DMS114 treated with DMSO at 0.1 percent for 48 hours (cell line): Measurements from ENCODE around the gene CDIP1.

ENCODE experiments used
- DNase-seq: peaks from one replicate; lab custom pipeline; 2025; ENCODE audit not compliant: unreplicated experiment; lab: John Stamatoyannopoulos, UW

Gene CDIP1

DNA sequence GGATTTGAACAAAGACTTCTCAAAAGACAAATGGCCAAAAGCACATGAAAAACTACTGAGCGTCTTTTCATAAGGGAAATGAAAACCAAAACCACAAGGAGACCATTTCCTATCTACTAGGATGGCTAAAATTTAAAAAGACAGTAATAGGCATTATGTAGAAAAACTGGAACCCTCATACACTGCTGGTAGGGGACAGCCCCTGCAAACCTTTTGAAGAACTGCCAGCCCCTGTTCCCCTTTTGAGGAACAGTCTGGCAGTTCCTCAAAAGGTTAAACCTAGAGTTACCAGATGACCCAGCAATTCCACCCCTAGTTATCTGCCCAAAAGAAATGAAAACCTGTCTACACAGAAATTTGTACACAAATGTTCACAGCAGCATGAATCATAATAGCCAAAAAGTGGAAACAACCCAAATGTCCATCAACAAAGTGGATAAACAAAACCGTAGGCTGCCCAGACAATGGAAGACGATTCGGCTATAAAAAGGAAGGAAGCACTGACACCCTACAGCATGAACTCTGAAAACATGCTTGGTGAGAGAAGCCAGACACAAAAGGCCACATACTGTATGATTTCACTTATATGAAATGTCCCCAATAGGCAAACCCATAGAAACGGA is 22.9 kb downstream of the CDIP1 start:
- no peak for DNase-seq

DNA sequence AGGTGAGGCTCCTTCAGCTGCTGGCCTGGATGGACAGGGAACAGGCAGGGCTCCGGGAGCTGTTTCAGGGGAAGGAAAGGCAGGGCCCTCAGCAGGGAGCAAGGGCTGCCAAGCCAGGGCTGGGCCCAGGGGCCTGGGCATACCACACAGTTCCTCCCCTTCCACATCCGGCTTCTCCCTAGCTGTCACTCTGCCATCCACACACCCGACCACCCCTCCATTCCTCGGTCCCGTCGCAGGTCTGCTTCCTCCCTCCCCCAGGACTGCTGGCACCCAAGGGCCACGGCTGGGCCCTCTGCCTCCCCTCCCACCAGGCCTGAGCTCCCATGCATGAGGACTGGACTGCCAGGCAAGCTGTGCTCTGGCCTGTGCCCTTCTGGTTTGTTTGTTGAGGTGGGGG is 24.0 kb downstream of the CDIP1 start:
- DNase-seq, result no peak

DNA sequence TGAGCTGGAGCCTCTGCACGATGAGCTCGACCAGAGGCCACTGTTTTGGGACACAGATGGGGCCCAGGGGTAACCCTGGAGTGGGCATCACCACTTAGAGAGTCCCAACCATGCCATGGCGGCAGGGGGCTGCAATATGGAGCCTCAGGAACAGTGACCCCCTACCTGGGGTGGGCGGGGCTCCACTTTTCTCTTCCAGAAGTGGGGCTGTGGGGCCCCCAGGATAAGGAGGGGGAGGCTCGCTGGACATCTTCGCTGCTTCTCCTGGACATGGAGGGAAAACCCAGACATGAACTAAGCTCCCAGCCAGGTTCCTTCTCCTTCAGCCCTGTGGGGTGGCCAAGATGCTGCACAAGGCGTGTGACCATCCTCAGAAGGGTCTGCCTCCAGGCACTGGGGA is 24.7 kb downstream of the CDIP1 start:
- DNase-seq, result no peak

DNA sequence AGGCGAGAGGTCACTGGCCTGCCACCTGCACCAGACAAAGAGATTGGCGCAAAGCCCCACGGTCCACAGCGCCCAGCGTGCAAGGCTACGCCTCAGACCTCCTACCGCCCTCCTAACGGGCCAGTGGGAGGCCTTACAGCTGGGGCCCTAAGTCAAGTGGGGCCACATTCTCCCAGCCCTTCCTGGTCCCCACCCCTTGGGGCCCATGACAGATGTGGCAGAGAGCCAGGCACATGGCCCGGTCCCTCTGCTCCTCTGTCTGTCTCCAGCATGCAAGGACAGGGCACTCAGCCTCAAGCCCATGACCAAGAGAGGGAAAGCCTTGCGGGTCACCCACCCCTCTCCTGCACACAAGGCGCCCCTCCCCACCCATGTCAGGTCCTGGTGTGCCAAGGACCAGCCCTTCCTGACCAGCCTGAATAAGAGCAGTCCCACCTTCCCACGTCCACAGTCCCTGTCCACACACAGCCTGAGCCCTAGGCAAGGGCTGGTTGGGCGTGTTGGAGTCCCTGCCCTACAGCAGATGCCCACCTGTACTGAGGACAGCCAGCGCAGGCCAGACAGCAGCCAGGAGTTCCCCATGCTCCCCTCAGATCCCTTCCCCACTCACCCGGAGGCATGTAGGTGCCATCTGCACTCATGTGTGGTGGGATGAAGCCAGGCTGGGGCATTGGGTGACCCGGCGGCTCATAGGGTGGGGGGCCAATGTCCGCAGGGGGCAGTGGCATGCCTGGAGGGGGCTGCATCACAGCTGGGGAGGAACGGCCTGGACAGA is 25.3 kb downstream of the CDIP1 start:
- no peak for DNase-seq

DNA sequence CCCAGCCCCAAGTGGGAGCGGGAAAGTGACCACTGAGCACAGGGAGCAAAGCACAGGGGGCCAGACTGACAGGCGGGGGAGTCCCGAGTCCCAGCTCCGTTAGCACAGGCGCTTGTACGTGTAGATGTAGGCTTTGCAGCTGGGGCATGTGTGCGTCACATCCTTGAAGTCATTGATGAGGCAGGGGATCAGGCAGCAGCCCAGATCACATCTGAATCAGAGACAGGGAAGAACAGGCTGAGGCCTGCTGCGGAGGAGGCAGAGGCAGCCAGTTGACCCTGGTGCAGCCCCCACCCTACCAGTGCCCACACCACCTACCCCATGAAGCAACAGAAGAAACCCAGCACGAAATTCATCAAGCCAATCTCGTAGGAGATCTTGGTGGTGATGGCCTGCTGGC is 26.1 kb downstream of the CDIP1 start:
- no peak for DNase-seq

DNA sequence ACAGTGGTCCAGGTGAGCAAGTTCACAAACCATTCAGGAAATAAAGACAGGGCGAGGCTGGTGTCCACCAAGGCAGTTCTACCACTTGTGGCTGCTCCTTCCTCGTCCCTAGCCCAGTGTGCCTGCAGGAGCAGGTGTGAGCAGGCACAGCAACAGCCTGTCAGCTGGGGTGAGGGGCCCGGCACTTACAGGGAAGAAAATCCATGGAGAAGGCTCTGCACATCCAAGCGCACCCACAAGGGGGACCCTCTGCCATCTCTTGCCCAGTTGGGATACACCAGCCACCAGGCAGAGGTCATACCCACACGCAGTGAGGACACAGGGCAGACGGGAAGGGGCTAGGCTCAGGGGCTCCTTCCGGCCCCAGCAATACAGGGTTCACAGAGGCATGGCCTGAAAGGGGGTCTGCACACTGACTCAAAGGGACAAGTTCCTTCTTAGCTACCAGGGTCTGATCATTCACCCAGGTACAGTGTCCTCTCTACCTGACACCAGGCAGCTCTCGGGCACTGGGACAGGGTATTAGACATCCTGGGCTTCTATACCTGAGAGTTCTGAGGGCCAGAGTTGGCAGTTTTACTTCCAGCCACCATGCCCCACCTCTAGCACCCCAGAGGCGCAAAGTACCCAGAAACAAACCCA is 27.0 kb downstream of the CDIP1 start:
- peak; percentile 19 for DNase-seq

DNA sequence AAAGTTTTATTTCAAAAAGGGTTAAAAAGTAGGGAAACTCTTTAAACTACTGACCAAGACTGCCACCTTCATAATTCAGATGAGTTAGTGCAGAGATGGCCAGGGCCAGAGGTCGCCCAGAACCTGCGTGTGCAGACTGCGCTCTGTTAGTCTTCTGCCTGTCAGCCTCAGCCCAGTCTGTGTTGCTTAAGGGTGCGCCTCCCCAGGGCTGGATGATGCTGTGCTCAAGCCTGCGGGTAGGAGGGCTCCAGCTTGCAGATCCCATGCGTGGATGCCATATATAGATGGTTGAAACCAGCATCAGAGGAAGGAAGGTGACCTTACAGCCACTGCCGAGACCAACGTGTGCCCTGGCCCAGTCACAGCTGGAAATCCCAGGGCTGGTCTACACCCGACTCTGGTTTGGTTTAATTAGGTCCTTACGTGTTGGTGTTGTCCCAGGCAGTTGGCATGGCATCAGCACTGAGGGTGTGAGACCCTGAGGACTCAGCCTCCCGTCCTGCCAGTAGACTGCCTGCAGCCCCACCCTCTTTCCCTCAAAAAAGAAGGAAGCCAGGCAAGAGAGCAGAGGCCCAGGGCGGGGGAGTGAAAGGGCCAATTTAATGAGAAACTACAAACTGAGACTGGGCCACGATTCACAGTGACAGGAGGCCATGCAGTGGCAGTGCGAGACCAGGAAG is 27.7 kb downstream of the CDIP1 start:
- no peak for DNase-seq

DNA sequence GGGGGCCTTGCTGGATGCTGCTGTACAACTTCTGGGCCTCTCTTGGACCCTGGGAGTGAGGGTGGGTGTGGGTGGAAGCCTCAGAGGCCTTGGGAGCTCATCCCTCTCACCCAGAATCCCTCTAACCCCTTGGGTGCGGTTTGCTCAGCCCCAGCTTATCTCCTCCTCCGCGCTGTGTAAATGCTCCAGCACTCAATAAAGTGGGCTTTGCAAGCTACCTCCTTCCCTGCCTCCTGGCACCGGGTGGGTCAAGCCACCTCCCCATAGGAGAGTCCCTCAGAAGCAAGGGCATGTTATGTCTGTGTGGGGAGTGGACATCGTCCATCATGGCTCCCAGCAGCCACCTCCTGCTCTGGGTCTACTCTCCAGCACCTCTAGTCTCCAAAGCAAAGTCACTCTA is 28.4 kb downstream of the CDIP1 start:
- DNase-seq, result no peak

DNA sequence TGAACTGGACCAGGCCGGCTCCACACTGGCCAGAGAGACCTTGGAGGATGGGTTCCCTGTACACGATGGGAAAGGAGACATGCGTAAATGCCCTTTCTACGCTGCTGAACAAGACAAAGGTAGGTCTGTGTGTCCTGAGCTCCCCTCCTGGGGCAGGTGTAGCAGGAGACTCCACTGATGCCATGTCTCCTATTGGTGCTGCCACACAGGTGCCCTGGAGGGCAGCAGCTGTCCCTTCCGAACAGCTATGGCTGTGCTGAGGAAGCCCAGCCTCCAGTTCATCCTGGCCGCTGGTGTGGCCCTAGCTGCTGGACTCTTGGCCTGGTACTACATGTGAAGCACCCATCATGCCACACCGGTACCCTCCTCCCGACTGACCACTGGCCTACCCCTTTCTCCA is 29.2 kb downstream of the CDIP1 start:
- DNase-seq, result no peak

DNA sequence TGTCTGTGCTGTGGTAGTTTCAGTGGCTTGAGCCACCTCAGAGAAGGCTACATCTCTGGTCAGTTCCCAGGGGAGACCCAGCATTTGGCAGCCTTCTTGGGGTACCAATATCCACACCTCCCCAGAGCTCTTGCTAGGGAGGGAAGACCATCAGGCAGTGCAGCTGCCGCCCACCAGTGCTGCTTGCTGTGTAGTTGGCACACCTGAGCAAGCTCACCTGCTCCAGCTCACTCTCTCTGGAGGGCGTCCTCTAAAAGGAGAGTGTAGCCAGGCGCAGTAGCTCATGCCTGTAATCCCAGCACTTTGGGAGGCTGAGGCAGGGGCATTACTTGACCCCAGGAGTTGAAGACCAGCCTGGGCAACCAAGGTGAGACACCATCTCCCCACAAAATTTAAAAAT is 29.8 kb downstream of the CDIP1 start:
- no peak for DNase-seq

DNA sequence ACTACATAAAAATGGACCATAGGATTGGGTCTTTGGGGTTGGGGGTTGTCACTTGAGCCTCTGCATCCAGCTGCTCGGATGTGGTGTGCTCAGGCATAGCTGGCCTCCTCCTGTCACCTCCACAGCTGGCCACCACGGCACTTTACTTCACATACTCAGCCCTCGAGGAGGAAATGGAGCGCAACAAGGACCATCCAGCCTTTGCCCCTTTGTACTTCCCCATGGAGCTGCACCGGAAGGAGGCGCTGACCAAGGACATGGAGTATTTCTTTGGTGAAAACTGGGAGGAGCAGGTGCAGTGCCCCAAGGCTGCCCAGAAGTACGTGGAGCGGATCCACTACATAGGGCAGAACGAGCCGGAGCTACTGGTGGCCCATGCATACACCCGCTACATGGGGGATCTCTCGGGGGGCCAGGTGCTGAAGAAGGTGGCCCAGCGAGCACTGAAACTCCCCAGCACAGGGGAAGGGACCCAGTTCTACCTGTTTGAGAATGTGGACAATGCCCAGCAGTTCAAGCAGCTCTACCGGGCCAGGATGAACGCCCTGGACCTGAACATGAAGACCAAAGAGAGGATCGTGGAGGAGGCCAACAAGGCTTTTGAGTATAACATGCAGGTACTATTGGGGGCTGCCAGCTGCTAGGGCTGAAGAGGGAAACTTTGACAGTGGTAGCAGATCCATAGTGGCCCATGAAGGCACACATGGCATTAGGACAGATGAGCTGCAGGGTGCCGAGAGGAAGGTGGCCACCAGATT is 30.8 kb downstream of the CDIP1 start:
- no peak for DNase-seq

DNA sequence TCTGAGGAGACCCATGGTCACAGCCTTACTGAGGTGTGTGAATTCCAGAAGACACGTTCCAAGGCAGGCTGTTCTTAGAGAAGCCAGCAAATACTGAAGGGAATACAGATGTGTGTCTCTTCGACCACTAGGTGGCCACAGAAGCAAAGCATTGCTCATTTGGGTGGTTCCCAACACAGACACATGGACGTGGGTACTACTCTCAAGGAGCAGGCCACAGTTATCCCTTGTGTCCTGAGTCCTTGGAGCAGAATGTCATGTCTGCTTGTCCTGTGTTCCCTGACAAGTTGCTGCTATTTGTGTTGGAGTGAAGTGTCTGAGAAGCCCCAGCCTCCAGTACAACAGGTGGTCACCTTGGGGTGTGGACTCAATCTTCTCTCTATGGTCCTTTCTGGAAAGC is 32.1 kb downstream of the CDIP1 start:
- DNase-seq, result peak; percentile 17

DNA sequence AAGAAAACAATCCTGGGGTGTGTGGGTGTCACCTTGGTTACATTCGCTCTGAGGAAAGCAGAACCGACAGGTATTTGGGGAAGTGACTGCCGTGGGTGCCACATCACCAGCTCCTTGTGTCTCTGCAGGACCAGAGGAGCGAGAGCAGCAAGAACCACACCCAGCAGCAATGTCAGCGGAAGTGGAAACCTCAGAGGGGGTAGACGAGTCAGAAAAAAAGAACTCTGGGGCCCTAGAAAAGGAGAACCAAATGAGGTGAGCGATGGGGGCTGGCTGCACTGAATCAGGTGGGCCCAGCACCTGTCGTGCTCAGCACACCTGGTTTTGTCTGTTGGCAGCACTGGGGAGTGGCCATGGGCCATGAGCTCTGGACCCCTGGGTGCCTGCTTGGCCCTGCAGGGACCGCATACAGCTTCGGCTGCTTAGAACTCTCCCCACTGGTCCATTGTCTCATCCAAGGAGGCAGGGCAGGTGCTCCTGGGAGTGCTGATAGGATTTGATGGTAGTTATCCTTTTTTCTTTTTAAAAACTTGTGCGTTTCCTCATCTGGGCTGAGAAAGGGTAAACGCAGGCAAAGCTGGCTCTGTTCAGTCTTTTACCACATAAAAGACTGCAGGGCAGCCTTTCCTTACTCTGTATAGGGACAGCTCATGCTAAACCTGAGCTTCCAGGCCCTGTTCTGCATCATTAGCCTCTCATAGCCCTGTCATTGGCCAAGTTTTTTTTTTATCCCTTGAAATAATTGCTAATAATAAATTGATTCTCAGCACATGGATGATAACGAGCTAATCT is 33.0 kb downstream of the CDIP1 start:
- no peak for DNase-seq

DNA sequence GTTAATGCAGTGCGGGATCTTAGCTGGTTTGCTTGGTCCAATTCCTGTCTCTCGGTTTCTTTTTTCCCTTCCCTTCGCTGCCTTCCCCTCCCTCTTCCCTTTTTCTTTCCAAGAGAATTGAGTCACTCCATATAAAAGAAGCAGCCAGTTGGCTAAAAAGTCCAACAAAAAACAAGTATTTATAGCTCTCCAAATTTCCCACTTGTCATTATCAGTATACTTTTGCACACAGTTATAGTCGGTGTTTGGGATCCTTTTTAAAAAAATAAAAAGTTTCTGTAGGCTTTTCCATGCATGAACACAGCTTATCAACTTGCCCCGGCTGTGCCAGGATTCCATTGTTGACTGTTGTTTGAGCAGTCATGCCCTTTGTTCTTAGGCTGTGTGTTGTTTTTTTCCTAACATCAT is 37.5 kb downstream of the CDIP1 start:
- DNase-seq, result no peak

DNA sequence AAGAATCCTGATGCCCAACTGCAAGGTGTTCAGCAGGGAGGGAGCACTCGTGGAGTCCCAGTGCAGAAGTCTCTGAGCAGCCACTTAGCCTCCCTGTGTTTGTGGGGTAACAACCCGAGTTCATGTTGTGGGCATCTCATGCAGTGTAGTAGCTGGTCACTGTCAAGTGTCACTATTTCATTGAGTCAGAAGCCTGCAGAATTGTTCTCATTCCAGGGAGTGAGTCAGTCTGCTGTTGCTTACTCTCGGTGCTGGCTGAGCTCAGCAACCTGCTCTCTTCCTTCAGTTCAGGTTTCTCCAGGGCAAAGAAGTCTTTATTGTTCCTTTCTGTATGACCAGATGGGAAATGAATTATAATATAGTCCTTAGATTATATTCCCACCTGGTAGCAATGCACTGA is 38.3 kb downstream of the CDIP1 start:
- no peak for DNase-seq

DNA sequence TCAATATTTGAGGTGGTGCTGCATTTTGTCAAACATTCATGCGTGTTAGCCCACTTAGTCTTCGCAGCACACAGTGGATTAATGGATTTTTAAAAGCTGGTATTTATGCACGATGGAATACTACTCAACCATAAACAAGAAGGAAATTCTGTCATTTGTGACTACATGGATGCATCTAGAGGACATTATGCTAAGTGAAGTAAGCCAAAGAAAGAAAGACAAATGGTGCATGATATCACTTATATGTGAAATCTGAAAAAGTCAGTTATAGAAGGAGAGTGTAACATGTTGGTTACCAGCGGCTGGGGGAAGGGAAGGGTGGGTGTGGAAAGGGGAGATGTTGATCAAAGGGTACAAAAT is 39.4 kb downstream of the CDIP1 start:
- DNase-seq, result no peak

DNA sequence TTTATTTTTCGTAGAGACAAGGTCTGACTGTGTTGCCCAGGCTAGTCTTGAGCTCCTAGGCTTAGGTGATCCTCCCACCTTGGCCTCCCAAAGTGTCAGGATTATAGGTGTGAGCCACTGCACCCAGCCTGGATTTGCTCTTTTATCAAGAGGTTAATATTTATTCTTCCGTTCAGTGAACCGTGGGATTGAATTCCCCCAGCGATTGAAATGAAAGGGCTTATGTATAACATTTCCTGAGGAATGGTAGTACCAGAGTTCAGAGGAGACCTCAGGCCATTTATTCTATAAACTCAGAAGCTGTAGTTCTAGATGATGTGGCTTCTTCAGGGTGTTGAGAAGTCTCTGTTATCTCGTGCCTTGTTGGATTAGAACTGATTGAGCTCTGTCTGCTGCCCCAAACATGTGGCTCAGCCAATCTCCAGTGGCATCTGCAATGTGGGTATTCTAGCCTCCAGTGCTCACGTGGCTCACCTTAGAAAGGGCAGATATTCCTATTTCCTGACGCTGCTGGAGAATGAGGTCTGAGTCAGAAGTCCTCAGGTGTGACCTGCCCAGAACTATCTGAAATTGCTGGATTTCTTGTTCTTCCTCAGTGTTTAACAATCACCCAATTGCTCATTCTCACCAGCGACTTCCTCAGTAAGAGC is 39.9 kb downstream of the CDIP1 start:
- no peak for DNase-seq

DNA sequence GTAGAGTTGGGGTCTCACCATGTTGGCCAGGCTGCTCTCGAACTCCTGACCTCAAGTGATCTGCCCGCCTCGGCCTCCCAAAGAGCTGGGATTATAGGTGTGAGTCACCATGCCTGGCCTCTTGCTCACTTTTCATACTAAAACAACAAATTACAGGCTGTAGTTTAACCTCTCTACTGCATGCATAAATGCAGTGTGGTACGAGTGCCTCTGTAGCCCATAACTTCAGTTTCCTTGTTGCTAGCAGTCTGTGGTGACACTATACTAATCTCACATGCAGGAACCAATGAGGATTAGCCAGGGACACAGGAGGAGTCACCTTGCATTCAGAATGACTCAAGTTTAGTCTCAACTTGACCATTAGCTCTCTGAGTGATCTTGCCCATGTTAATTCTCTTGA is 42.3 kb downstream of the CDIP1 start:
- no peak for DNase-seq

DNA sequence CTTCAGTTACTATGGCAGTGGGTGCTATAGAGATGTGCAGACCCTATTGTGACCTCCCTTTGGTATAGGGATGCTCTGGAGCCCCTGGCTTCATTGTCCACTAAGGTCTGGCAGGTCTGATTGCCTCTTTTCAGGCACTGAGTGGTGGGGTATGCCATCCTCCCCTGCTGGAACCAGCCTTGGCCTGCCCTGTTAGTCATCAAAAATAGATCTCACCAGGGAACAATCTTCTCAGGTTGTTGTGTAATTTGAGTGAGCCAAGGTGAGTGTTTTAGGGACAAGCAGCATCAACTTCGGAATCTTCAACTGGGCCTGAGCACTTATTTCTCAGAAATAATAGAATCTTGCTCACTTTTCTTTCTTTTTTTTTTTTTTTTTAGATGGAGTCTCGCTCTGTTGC is 42.8 kb downstream of the CDIP1 start:
- DNase-seq, result no peak
